GM10847 (cell line): ENCODE results near the gene DNAJC4.

ENCODE experiments used
- POLR2A ChIP-seq: IDR thresholded peaks from 2 replicates; pipeline ENCODE4 v1.6.1; 2011; ENCODE audit not compliant: insufficient read length; ENCODE audit errors: extremely low read depth

DNAJC4 gene

DNA sequence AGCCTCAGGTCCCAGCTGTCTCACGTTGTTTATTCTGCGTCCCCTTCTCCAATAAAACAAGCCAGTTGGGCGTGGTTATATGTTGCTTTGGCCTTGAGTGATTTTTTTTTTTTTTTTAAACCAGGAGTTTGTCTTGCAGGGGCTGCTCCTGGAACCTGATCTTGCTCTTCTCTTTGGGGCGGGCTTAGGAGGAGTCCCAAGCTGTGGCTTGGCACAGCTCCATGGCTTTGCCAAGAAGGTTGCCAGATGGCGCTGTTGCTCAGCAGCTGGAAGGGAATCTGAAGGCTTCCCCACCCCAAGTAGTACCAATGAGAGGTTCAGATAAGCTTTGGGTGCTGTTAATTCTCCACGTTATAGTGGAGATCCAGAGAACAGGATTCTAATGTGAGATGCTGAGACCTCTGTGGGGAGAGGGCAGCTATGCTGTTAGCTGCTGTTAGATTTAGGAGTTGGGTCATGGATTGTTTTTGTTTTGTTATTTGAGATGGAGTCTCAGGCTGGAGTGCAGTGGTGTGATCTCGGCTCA, 25.8 kb upstream of the DNAJC4 start:
- no peak for TF ChIP-seq POLR2A

DNA sequence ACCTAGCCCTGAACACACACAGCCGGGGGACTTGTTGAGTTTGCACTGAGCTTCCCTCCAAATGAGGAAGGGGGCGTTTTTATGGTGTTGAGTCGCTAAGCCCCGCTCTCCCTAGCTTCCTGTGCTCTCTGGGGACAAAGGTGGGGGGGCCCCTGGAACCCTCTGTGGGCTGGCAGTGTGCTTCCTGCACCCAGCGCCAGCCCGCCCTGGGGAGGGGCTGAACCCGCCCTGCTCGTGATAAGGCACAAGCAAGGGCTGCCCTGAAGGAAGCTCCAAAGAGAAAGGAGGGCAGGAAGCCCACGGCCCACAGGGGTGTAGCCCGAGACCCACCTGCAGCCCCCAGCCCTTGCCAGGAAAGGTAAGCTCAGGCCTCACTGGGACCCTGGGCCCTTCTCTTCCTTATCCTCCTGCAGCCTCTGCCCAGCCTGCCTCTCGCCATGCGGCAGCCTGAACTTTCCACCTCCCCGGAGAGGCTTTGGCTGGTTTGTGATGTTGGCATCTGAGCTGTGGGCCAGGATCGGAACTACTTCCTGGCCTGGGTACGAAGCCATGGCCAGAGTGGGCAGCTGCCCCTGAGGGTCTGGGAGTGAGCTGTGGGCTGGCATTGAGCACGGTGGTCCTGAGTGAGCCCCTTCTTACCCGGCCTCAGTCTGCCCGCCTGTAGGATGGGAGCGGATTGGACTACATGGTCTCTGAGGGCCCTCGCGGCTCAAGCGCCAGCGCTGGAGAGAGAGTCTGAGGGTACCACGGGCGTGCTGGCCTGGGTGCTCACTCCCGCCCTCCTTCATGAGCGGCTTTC, 23.7 kb upstream of the DNAJC4 start, which contains the start of gene FERMT3:
TSS of gene FERMT3 (plus strand) at position 265 of the 799 bp plus-strand sequence. CDS start 644 bp downstream, outside the sequence.
- peak; percentile 42 for TF ChIP-seq POLR2A

GRCh38 chr11:64207256-64208085, 22.9 kb upstream of the DNAJC4 start:
- TF ChIP-seq POLR2A = peak; percentile 64

- TF ChIP-seq POLR2A = no peak
Measured at GRCh38 chr11:64208086-64208795, 22.1 kb upstream of the DNAJC4 start.

DNA sequence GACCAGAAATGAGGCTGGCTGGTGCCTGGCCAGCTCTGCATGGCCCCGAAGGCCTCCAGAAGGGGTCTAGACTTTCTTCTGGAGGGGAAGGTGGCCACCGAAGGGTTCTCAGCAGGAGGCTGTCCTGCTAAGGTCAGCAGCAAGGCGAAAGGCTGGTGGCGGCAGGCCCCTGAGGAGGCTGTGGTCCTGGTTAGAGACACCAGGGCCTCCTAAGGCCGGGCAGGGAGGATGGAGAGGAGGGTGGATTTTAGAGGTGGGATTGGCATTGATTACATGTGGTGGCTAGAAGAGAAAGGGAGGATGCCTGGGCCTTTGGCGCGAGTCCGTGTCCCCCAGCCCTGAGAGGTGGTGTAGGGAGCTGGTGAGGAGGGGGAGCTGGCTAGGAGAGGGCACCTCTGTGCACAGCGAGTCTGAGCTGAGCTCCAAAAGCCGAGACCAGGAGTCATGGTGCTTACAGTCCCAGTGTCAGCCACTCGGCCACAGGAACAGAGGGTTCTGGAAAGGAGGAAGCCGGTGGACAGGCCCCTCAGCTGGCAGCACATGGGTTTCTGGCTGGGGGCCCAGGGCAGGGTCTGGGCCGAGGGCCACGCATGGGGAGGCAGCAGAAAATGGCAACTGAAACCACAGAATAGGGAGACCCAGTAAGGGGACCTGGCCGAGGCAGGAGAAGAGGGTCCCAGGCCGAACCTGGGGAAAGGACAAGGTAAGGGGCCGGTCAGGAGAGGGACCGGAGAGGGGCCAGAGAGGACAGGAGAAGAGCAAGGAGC, 21.4 kb upstream of the DNAJC4 start:
- TF ChIP-seq POLR2A = no peak

GRCh38 chr11:64209563-64209843, 20.8 kb upstream of the DNAJC4 start:
- TF ChIP-seq POLR2A = no peak

DNA sequence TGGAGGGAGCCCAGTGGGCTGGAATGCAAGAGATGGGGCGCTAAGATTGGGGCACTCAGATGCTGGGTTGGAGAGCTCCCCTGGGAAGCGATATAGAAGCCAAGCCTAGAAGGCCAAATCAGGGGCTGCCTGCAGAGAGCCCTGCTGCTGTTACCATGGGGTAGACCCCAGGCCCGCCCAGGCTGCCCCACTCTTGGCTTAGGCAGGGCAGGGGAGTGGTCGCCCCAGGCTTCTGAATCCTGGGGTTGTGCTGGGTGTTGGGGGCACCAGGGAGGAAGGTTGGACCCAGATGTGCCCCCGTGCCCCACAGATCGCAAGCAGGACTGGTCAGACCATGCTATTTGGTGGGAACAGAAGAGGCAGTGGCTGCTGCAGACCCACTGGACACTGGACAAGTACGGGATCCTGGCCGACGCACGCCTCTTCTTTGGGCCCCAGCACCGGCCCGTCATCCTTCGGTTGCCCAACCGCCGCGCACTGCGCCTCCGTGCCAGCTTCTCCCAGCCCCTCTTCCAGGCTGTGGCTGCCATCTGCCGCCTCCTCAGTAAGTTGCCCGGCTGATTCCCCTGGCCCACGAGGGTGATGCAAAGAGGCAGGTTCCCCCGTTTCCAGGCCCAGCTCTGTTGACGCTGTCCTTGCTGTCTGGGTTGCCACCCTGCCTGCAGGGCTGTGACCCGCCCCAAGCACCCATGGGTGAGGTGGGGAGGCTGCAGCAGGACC, 19.9 kb upstream of the DNAJC4 start:
- no peak for TF ChIP-seq POLR2A

GRCh38 chr11:64211181-64211872, 19.0 kb upstream of the DNAJC4 start:
- TF ChIP-seq POLR2A = no peak

DNA sequence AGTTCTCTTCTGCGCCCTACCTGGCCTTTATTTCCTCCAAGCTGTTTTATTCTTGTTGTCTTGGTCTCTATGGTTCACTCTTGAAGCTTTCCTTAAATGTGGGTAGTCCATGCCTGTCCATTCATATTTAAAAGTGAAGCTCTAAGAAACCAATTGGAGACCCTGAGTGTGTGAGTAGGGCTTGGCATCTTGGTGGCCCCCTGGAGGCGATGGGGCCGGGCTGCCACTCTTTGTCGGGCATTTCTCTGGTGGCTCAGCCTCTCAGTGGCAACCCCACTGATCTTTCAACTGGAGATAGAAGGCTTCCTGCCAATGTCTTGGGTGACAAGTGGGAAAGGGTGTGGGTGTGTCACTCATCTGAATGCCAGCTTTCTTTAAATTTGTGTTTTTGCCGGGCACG, 13.5 kb upstream of the DNAJC4 start:
- TF ChIP-seq POLR2A = no peak

- TF ChIP-seq POLR2A = no peak
Measured at GRCh38 chr11:64218628-64219353, 11.6 kb upstream of the DNAJC4 start.

- no peak for TF ChIP-seq POLR2A
Measured at GRCh38 chr11:64219354-64219684, 11.0 kb upstream of the DNAJC4 start.

- no peak for TF ChIP-seq POLR2A
Measured at GRCh38 chr11:64219755-64220154, 10.6 kb upstream of the DNAJC4 start.

DNA sequence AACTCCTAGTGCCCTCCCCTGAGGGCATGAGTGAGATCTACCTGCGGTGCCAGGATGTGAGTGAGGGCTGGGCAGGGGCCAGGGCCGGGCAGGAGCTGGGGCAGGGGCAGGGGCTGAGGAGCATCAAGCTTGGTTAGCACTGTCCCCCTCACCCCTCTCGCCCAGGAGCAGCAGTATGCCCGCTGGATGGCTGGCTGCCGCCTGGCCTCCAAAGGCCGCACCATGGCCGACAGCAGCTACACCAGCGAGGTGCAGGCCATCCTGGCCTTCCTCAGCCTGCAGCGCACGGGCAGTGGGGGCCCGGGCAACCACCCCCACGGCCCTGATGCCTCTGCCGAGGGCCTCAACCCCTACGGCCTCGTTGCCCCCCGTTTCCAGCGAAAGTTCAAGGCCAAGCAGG, 10.1 kb upstream of the DNAJC4 start:
- no peak for TF ChIP-seq POLR2A

- TF ChIP-seq POLR2A = no peak
Measured at GRCh38 chr11:64220798-64221197, 9.6 kb upstream of the DNAJC4 start.

DNA sequence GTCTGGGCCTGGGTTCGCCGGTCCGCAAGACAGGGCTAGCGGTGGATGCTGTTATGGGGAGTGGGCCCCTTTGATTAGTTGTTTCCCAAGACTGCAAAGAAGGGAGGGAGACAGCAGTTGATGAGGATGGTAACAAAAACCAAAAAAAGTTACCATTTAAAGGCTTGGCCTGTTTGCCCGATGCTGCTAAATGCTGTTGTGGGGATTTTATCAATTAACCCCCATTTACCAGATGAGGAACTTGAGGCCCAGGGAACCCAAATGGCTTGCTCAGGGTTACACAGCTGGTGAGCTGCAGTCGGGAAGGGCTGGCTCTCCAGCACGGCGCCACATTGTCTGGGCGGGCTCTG, 7.7 kb upstream of the DNAJC4 start:
- no peak for TF ChIP-seq POLR2A
